Panc1 (cell line): ENCODE results near the gene CEACAM16. TPM values are rescaled to one million over a fixed set of nuclear protein-coding genes. Genes with fewer than 3 reads are reported as not detected.

ENCODE experiments used
- ATAC-seq: fragments of 200-7000 bp; cut with Tn5 transposase; 2 replicates; pipeline ENCODE4 v1.9.1; 2020; ENCODE audit warnings: mild to moderate bottlenecking, moderate library complexity
- BruUV-seq: library from RNA; stranded (reverse); fragments of 400-500 nt; replicated peaks from 2 replicates; lab custom pipeline; 2021; lab: Mats Ljungman, UMichigan
- CTCF ChIA-PET: fragments of 300-600 bp; sonication (Branson Sonifier 250); formaldehyde crosslinking; loops from one replicate; lab custom pipeline; 2022; ENCODE audit warnings: antibody characterized with exemption; lab: Charles Lee
- POLR2A ChIA-PET: fragments of 300-600 bp; sonication (Branson Sonifier 250); formaldehyde crosslinking; loops from one replicate; lab custom pipeline; 2022; ENCODE audit warnings: antibody characterized with exemption; lab: Charles Lee
- DNase-seq: peaks from one replicate; pipeline ENCODE4 v3.0.0-alpha.2; 2010; ENCODE audit warnings: low read depth, low spot score
- H3K27ac ChIP-seq: 2 replicates; pipeline ENCODE4 v1.5.1; 2011; ENCODE audit warnings: mild to moderate bottlenecking, low read length, inconsistent platforms
- H3K27me3 ChIP-seq: fragments of 200-500 bp; sonication (Bioruptor generic); 2 replicates; pipeline ENCODE4 v1.6.0; 2014; ENCODE audit warnings: low read length, inconsistent platforms; ENCODE audit not compliant: control insufficient read depth, insufficient read depth
- H3K36me3 ChIP-seq: fragments of 200-500 bp; sonication (Bioruptor generic); 2 replicates; pipeline ENCODE4 v1.5.1; 2014; ENCODE audit warnings: inconsistent platforms, mild to moderate bottlenecking, low read length, moderate library complexity; ENCODE audit not compliant: control insufficient read depth, insufficient read depth
- H3K4me1 ChIP-seq: 2 replicates; pipeline ENCODE4 v1.5.1; 2011; ENCODE audit warnings: inconsistent platforms, mild to moderate bottlenecking, low read length, moderate library complexity; ENCODE audit not compliant: control insufficient read depth, insufficient read depth
- H3K4me3 ChIP-seq, 2 experiments: 2 replicates each; pipeline ENCODE4 v1.5.1; 2011 to 2012; ENCODE audit warnings: low read depth in 2 of 2, low read length in 2 of 2, mild to moderate bottlenecking in 2 of 2, inconsistent platforms in 1 of 2, moderate library complexity in 1 of 2
- H3K9me3 ChIP-seq: fragments of 200-500 bp; sonication (Bioruptor generic); 2 replicates; pipeline ENCODE4 v1.5.1; 2014; ENCODE audit warnings: low read depth, mild to moderate bottlenecking, inconsistent platforms, low read length, moderate library complexity; ENCODE audit not compliant: control insufficient read depth, insufficient read depth
- CTCF ChIP-seq: fragments of 450-650 bp; IDR thresholded peaks from 2 replicates; pipeline ENCODE4 v1.5.1; 2017; ENCODE audit warnings: mild to moderate bottlenecking
- POLR2AphosphoS5 ChIP-seq: IDR thresholded peaks from 2 replicates; pipeline ENCODE4 v1.6.1; 2012; ENCODE audit warnings: mild to moderate bottlenecking, low read depth, low read length, moderate library complexity
- REST ChIP-seq, 2 experiments: IDR thresholded peaks; 2 replicates each; pipeline ENCODE4 v1.6.1; 2011 to 2012; ENCODE audit warnings: low read depth in 2 of 2, control low read depth in 1 of 2, low read length in 1 of 2, mild to moderate bottlenecking in 1 of 2, moderate library complexity in 1 of 2; ENCODE audit not compliant: insufficient read depth in 1 of 2
- SIN3A ChIP-seq: IDR thresholded peaks from 2 replicates; pipeline ENCODE4 v1.6.1; 2012; ENCODE audit warnings: low read depth, mild to moderate bottlenecking, low read length, moderate library complexity, borderline replicate concordance; ENCODE audit not compliant: insufficient read depth
- TCF7L2 ChIP-seq: IDR thresholded peaks from 2 replicates; pipeline ENCODE4 v1.6.1; 2011; ENCODE audit warnings: mild to moderate bottlenecking, low read depth, low read length, inconsistent platforms
- in situ Hi-C: cut with HindIII; loops from 2 replicates; pipeline ENCODE4 v1.10.0; 2016; ENCODE audit warnings: low sequenced_read_pairs, low pct_unique_long_range_greater_than_20kb
- intact Hi-C: fragments of 100-400 bp; cut with micrococcal nuclease; formaldehyde crosslinking; loops from one replicate; pipeline ENCODE4 v1.10.0; 2022; ENCODE audit not compliant: unreplicated experiment
- total RNA-seq: library from RNA; stranded (reverse); gene quantifications from one replicate; pipeline ENCODE4 v1.2.1, GENCODE V29; 2021; ENCODE audit not compliant: unreplicated experiment

Gene CEACAM16
- total RNA-seq, 1 experiment from 2014 or later, result not detected

- TF ChIP-seq CTCF (no peak), REST (IDR thresholded peaks at IDR 0.05; ENCODE audit: insufficient read depth in 1 of 2, low read depth in 2 of 2, low read length in 1 of 2) (no peak), TCF7L2 (no peak), SIN3A (no peak), POLR2AphosphoS5 (no peak)
- DNase-seq, result no peak
- POLR2A ChIA-PET, result no interaction called here
These were observed 59.6 kb downstream of the CEACAM16 start for GRCh38 chr19:44758596-44758995.

GRCh38 chr19:44759083-44759804 is 60.3 kb downstream of the CEACAM16 start:
- peaks cover 27% of the 10 kb centered on the region for H3K4me1 ChIP-seq
- DNase-seq (no peak), ATAC-seq (no peak)
- TF ChIP-seq CTCF, result no peak
- no peak for TF ChIP-seq POLR2AphosphoS5
- no peak for TF ChIP-seq SIN3A
- TF ChIP-seq TCF7L2, result no peak
- TF ChIP-seq REST (IDR thresholded peaks at IDR 0.05; ENCODE audit: insufficient read depth in 1 of 2, low read depth in 2 of 2, low read length in 1 of 2), result no peak
- H3K36me3 ChIP-seq, result no peaks in the 10 kb centered on the region
- BruUV-seq, result no TSS peak
- no peak overlapping the region for H3K4me3 ChIP-seq
- H3K9me3 ChIP-seq, result no peaks in the 10 kb centered on the region
- POLR2A ChIA-PET, result no interaction called here
- H3K27me3 ChIP-seq, result no peaks in the 10 kb centered on the region
- CTCF ChIA-PET, result no interaction called here
- no peak overlapping the region for H3K27ac ChIP-seq
- in situ Hi-C loops (no loop called here), intact Hi-C loops (no loop called here)

More at GRCh38 chr19:44758596-44758995, 59.6 kb downstream of the CEACAM16 start:
- CTCF ChIA-PET, result interaction anchor here (1.4 kb wide), 1 partner anchor 12 kb away, joined by 4 read pairs; no protein-coding TSS in a partner anchor
- no peaks in the 10 kb centered on the region for H3K9me3 ChIP-seq
- peak; percentile 8; the same call in 1 of the 2 replicates for ATAC-seq
- no peak overlapping the region for H3K4me3 ChIP-seq
- BruUV-seq, result no TSS peak
- in situ Hi-C loops, result no loop called here
- intact Hi-C loops, result no loop called here
- no peaks in the 10 kb centered on the region for H3K36me3 ChIP-seq
- H3K27me3 ChIP-seq, result no peaks in the 10 kb centered on the region
- no peak overlapping the region for H3K27ac ChIP-seq
- peaks cover 28% of the 10 kb centered on the region for H3K4me1 ChIP-seq
